ENCODE measurements around the gene KCNQ2.

GRCh38 chr20:63449025-63449424, 23.4 kb downstream of the KCNQ2 start:
- TF ChIP-seq GATA3 (IDR thresholded peaks at IDR 0.05; ENCODE audit: low read depth, low read length) (no peak), GATA2 (IDR thresholded peaks at IDR 0.05; ENCODE audit: low read depth, low read length) (no peak)
